ENCODE data around the gene HOXA9.

Gene HOXA9

GRCh38 chr7:27137640-27138315 lies 27.6 kb downstream of the HOXA9 start:
- TF ChIP-seq, protein P1, sequence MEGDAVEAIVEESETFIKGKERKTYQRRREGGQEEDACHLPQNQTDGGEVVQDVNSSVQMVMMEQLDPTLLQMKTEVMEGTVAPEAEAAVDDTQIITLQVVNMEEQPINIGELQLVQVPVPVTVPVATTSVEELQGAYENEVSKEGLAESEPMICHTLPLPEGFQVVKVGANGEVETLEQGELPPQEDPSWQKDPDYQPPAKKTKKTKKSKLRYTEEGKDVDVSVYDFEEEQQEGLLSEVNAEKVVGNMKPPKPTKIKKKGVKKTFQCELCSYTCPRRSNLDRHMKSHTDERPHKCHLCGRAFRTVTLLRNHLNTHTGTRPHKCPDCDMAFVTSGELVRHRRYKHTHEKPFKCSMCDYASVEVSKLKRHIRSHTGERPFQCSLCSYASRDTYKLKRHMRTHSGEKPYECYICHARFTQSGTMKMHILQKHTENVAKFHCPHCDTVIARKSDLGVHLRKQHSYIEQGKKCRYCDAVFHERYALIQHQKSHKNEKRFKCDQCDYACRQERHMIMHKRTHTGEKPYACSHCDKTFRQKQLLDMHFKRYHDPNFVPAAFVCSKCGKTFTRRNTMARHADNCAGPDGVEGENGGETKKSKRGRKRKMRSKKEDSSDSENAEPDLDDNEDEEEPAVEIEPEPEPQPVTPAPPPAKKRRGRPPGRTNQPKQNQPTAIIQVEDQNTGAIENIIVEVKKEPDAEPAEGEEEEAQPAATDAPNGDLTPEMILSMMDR (IDR thresholded peaks at IDR 0.05): no peak

- TF ChIP-seq, protein P1 (IDR thresholded peaks at IDR 0.05): no peak
These were observed 30.9 kb downstream of the HOXA9 start for GRCh38 chr7:27134392-27134791.

- TF ChIP-seq, protein P1 (IDR thresholded peaks at IDR 0.05): no peak
These were observed 31.7 kb downstream of the HOXA9 start for GRCh38 chr7:27133409-27134231.

- TF ChIP-seq, protein P1 (IDR thresholded peaks at IDR 0.05): no peak
These were observed 32.4 kb downstream of the HOXA9 start for GRCh38 chr7:27132978-27133377.

- TF ChIP-seq, protein P1 (IDR thresholded peaks at IDR 0.05): no peak
These were observed 33.1 kb downstream of the HOXA9 start for GRCh38 chr7:27132214-27132613.

DNA sequence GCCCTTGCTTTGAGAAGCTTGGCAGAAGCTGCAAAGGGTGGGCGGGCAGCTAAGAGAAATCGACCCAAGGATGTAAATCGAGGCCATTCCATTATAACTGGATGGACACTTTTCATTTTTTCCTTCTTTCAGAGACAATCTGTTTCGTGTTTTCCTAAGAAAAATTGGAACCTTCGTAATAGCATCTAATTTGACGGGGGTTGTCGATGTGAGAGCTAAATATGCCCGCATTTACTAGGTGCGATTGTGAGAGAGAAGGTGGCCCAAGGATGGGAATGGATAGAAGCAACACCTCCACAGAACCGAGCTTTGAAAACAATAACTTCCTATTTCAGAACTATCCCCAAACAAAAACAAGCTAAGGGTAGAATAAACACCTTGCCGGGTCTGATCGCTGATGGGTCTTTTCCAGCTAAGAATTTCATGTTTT lies 33.9 kb downstream of the HOXA9 start:
- TF ChIP-seq, protein P1 (IDR thresholded peaks at IDR 0.05): no peak

- TF ChIP-seq, protein P1 (IDR thresholded peaks at IDR 0.05): no peak
These were observed 34.6 kb downstream of the HOXA9 start, which contains the start of gene HOXA4 for GRCh38 chr7:27130540-27131389. Gene HOXA4 (minus strand): TSS chr7:27130757. CDS start chr7:27130733, 24 bp downstream.
